HT1080 (cell line): Measurements from ENCODE around the gene PCBP3. TPM values are rescaled to one million over a fixed set of nuclear protein-coding genes. Genes with fewer than 3 reads are reported as not detected.

Source experiments
- DNase-seq: peaks from one replicate; pipeline ENCODE4 v3.0.0-alpha.2; 2015; ENCODE audit warnings: low read depth
- total RNA-seq: library from RNA; depleted of rRNA; stranded (reverse); fragments of >200 nt; shearing (Covaris generic); gene quantifications from 2 replicates; pipeline ENCODE4 v1.2.3, GENCODE V29; 2014; rRNA removed

PCBP3 gene
- total RNA-seq, 1 experiment from 2014 or later: not detected

DNA sequence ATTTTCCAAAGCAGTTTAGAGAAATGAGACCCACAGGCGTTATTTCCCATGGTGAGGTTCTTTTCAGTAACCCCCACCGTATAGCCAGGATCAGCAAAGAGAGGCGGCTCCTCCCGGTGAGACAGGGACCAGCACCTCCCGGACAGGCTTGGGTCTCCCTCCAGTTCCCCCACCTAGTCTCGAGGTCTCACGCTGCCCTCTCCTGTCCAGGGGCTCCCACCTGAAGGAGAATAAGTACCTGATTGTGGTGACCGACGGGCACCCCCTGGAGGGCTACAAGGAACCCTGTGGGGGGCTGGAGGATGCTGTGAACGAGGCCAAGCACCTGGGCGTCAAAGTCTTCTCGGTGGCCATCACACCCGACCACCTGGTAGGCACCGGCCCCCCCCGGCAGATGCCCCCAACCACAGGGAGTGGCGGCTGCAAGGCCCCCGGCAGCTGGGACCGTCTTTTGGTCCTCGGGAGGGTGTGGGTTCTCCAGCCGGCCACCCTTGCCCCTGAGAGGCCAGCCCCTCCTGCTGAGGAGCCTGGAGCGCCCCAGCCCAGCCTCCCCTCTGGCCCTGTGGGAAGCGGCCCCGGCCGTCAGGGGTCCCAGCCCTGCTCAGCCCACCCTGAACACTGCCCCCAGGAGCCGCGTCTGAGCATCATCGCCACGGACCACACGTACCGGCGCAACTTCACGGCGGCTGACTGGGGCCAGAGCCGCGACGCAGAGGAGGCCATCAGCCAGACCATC is 343.0 kb downstream of the PCBP3 start:
- DNase-seq: no peak

DNA sequence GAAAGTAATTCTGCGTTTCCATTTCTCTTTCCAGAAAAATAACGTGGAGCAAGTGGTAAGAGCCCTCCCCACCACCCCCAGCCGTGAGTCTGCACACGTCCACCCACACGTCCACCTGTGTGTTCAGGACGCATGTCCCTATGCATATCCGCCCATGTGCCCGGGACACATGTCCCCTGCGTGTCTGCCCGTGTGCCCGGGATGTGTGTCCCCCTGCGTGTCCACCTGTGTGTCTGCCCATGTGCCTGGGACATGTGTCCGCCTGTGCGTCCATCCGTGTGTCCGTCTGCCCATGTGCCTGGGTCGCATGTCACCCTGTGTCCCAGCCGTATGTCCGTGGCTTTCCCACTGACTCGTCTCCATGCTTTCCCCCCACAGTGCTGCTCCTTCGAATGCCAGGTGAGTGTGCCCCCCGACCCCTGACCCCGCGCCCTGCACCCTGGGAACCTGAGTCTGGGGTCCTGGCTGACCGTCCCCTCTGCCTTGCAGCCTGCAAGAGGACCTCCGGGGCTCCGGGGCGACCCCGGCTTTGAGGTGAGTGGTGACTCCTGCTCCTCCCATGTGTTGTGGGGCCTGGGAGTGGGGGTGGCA is 343.7 kb downstream of the PCBP3 start:
- DNase-seq: no peak

DNA sequence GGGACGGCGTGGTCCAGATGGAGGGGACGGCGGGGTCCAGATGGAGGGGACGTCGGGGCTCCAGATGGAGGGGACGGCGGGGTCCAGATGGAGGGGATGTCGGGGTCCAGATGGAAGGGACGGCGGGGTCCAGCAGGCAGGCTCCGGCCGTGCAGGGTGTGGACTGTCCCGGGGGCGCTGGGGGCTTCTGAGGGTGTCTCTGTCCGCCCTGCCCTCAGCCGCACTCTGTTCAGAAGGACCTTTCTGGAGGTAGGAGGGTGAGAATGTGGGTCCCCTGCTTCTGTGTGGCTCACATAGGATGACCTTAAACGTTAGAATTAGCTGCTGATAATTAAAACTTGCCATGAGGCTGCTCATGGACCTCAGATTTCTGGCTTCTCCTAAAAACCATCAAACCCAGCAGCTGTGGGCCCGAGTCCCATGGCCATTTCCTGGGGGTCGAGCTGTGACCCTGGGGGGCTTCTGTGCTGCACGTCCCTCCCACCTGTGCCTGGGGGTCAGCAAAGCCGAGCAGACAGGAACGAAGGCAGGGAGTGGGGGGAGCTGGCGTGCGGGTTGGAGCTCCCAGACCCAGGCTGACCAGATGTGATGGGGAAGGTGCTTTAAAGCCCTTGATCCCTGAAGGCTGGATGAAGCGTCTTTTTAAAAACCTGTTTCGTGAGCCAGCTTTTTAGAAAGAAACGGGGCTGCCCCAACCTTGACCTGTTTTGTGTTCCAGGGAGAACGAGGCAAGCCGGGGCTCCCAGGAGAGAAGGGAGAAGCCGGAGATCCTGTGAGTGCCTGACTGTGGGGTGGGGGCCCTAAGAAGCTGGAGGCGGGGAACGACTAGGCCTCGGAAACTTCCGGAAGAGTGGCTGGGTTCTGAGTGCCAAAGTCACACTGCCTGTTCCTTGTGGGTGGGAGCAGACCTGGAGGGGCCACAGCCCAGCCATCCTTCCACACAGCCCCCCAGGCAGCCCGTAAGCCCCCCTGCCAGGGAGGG is 345.1 kb downstream of the PCBP3 start:
- DNase-seq: no peak

DNA sequence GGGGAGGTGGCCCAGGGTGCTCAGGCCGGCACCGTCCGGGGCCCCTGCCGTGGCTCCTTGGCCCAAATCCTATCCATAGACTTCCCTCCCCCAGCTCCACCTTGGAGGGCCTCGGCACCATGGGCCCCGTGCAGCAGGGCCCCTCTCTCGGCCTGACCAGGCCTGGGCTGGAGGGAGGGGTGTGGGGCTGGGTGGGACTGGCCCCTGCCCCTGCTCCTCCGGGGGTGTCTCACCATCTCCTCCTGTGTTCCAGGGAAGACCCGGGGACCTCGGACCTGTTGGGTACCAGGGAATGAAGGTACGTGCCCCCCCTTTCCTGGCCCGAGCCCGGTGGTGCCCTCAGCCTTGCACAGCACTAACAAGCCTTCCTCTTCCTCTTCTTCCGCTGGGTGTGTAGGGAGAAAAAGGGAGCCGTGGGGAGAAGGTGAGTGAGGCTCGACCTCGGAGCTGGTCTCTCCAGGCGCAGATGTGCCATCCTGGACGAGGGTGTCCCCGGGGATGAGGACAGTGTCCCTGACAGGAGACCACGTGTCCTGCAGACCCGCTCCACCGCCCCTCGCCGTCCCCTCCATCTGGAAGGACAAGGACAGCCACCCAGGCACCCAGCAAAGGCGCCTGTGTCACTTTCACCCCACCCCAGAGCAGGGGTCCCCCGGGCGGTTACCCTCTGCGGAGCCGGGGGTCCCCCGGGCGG is 346.0 kb downstream of the PCBP3 start:
- no peak for DNase-seq

DNA sequence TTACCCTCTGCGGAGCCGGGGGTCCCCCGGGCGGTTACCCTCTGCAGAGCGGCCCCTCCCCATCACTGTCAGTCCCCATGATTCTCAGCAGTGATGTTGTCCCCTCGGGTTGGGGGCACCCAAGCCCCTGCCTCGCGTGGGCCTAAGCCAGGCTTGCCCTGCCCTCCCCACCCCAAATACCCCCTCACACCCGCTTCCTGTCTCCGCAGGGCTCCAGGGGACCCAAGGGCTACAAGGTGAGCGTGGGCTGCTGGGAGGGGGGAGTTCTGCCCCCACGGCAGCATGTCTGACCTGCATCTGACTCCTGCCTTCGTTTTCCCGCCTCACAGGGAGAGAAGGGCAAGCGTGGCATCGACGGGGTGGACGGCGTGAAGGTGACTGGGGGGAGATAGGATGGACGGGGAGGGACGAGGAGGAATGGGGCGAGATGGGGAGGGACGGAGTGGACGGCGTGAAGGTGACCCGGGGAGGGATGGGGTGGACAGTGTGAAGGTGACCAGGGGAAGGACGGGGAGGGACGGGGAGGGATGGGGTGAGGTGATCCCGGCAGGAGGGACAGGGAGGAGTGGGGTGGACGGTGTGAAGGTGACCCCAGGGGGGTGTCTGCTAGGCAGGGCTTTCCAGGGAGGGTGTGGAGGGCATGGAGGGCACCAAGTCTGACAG is 346.7 kb downstream of the PCBP3 start:
- DNase-seq: no peak

DNA sequence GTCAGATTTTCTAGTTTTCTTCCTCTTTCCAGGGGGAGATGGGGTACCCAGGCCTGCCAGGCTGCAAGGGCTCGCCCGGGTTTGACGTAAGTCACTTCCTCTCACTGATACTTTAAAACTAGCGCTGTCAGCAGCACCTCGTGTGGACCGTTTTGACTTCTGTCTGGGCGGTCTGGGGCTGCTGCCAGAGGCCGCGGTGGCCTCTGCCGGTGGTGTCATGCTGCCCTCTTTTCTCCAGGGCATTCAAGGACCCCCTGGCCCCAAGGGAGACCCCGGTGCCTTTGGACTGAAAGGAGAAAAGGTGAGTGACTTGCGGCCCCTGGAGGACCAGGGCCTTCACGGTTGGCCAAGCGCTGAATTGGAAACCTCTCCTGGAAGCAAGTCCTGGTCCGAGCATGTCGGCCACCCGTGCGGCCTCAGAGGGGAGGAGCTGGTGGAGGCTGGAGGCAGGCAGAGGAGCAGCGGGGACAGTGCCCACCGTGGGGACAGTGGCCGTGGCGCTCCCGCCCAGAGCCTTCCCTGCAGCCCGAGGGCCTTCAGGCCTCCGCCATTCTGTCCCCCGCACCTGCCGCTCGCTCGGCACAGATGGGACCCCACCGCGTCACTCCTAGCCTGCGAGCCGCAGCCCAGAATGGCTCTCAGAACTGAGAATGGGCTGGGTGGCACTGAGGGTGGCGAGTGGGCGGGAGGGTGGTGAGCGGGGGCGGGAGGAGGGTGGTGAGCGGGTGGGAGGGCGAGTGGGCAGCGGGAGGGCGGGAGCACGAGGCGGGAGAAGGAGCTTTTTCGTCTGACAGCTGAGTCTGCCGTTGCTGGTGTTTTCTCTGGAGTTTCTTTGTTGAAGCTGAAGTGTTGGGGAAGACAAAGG is 347.4 kb downstream of the PCBP3 start:
- no peak for DNase-seq

DNA sequence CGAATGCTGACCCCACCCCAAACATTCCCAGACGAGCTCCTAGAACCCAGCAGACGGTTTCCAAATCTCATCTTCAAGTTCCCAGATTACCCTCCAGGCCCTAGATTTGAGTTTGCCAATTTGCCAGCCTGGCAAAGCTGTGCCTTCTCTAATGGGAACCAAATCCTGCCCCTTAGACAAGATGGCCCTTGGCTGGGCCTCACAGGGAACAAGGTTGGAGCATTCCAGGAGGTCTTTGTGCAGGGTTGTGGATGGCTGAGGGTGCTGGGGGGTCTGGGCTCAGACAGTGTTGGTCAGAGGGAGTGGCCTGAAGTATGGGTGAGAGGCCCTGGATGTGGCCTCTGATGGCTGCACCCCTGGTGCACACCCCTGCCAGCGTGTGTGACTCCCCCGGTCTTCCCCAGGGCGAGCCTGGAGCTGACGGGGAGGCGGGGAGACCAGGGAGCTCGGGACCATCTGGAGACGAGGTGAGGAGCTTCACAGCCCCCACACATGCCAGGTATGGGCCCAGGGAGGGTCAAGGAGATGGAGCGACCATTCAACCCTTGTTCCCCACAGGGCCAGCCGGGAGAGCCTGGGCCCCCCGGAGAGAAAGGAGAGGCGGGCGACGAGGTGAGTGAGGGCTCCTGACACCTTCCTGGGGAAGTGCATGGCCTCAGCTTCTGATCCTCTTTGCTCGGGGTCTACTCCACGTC is 348.2 kb downstream of the PCBP3 start:
- DNase-seq: no peak

Other genes with a start within 250 kb of the PCBP3 start
- 4.2 TPM in 2 replicates for gene COL18A1, start 238.6 kb upstream of the PCBP3 start, total RNA-seq
- 32.6 and 46.8 TPM in 2 replicates for gene SLC19A1, start 101.3 kb upstream of the PCBP3 start, total RNA-seq